Stimulated activated CD8-positive, alpha-beta memory T cell treated with anti-CD3 and anti-CD28 coated beads, Interleukin-4, amount 100 ng/mL, for 1 hour (primary cell): ENCODE results near the gene CYCS.

Source experiments
- DNase-seq, 2 donors: peaks; one replicate each; pipeline ENCODE4 v3.0.0-alpha.2; 2020; ENCODE audit warnings: low read depth in 2 of 2, low spot score in 1 of 2

Gene CYCS

GRCh38 chr7:25073451-25073850 is 51.6 kb downstream of the CYCS start:
- DNase-seq: no peak
